Activated CD8-positive, alpha-beta memory T cell treated with anti-CD3 and anti-CD28 coated beads, Interleukin-2, amount 50 U/mL, for 24 hours (primary cell): ENCODE data around the gene DLGAP1.

Experiments used
- DNase-seq: peaks from one replicate; pipeline ENCODE4 v3.0.0-alpha.2; 2020; ENCODE audit errors: extremely low read depth

The DLGAP1 gene

GRCh38 chr18:3935305-3935704 lies 519.8 kb downstream of the DLGAP1 start:
- DNase-seq: no peak

GRCh38 chr18:3932276-3932675 lies 522.8 kb downstream of the DLGAP1 start:
- DNase-seq: no peak

DNA sequence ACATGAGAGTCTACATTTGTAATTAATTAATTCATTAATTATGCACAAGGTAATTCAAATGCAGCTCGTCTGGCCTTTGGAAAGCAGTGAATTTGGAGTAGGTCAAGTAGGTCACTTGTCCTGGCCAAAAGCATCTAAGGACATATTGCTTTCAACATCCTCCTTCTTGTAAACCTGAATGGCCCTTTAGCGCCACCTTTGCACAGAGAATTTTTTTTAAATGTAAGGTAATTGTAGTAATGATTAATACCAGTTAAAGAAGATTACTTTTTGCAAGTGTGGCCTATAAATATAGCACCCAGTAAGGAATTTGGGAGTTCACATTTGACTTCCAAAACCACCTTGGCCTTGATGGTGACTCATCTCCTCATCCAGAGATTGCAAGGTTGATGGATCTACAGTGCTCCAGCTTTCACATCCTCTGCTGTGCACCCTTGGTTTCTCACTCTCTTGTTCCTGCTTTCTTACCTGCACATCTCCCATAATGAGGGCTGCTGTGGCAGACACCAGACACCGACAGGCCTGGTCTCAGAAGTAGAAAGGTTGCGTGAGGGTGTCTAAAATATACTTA lies 523.5 kb downstream of the DLGAP1 start:
- no peak for DNase-seq

GRCh38 chr18:3931013-3931315 lies 524.1 kb downstream of the DLGAP1 start:
- no peak for DNase-seq

DNA sequence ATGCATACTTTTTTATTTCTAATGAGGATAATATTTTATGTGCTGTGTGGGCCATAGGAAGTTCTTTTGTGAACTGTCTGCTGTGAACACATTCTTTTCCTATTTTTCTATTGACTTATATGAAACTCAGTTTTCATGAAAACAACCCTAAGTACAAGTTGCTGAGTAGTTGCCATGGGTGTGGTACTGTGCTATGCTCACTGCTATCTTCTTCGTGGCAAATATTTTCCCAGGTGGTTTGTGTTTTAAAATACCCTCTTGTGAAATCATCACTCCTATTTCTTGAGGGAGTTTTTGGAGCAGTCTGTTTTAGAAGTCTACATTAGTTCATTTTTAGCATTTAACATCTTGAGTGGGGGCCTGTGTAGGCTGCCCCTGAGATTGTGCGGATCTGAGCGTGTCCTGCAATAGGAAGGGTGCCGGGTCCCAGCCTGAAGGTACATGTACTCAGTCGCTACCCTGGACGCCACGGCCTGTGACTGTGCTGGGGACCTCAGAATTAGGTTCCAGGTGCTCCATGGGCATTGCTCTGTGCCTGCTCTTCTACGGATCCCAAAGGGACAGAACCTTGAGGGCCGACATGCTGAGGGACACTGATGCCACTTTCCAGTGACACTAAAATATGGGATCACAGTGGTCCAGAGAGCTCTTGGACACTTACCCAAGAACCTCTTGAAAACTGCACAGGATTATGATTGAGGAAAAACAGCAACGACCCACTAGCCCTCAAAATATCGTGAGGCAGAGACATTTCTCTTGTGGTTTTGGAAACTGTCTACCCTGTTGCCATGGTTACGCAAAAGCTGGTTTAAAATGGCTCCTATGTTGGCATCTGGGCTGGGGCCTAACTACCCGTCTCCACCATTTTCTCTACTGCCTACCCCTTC lies 524.7 kb downstream of the DLGAP1 start:
- no peak for DNase-seq

- DNase-seq: no peak
Measured at GRCh38 chr18:3924455-3924854, 530.7 kb downstream of the DLGAP1 start.

GRCh38 chr18:3923750-3924149 lies 531.4 kb downstream of the DLGAP1 start:
- DNase-seq: no peak

DNA sequence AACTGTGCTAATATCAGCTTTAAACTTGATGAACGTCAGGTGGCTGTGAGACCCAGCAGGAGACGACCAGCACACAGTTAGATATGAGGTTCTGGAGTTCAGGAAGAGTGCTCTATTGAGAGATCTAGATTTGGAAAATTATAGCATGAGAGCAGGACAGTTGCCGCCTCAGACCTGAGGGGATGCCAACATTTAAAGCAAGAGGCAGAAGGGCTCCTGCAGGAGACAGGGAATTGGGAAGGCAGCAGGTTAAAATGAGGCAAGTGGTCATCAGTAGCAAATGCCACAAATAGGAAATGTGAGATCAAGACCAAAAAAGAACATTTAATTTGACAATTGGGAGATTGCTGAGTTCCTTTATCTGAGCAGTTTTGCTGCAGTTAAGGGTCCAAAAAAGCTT lies 533.3 kb downstream of the DLGAP1 start:
- no peak for DNase-seq

DNA sequence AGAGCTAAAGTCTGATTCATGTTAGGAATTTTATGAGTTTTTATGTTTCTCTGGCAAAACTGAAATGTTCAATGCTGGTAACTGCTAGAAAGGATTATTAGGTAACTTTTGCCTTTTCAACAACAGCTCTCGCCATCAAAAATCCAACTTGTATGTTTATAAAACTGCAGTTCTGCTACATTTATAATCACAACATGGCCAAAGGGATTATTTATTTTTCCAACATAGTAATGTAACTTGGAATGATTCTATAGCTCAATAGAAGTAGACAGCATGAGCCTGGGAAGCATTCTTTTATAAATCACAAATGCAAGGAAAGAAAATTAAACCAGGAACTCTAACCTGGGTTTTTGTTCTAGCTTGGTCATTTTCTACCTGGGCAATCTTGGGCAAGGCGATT lies 534.3 kb downstream of the DLGAP1 start:
- DNase-seq: no peak

DNA sequence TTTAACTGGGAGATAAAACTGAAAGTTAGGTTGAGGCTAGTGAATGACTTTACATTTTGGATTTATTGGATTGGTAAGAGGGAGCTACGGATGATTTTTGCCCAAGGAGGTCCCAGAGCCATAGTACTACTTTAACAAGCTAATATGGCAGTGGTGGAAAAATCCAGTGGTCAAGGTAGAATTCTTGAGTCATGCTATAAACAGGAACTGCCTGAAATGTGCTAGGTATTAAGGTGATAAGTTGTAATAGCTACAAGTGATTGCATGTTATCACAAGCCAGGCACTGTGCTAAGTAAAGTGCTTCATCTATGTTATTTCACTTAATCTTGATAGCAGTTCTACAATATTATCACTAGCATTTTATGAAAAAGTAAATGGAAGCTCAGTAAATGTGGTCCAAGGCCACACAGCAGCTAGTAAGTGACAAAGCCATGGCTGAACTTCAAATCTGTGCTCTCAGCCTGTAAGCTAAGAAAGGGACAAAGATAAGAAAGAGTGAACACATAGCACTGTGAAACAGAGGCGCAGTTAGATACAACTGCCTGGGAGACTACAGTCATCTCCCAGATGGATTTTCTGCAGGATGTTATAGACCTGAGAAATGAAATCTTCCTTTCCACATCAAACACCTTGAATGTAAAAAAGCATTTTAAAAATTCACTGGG lies 535.6 kb downstream of the DLGAP1 start:
- DNase-seq: no peak

GRCh38 chr18:3916082-3916481 lies 539.0 kb downstream of the DLGAP1 start:
- DNase-seq: no peak

- DNase-seq: no peak
Measured at GRCh38 chr18:3914833-3915610, 540.1 kb downstream of the DLGAP1 start.

DNA sequence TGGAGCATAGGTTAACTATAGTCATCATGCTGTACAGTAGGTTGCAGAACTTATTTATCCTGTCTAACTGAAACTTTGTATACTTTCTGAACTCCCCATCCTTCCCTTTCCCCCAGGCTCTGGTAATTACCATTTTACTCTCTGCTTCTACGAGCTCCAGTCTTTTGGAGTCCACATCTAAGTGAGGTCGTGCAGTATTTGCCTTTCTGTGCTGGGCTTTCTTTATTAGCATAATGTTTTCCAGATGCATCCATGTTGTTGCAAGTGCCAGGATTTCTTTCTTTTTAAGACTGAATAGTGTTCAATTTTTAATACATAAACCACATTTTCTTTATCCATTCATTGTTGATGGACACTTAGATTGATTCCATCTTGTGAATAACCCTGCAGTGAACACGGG lies 541.0 kb downstream of the DLGAP1 start:
- DNase-seq: no peak

DNA sequence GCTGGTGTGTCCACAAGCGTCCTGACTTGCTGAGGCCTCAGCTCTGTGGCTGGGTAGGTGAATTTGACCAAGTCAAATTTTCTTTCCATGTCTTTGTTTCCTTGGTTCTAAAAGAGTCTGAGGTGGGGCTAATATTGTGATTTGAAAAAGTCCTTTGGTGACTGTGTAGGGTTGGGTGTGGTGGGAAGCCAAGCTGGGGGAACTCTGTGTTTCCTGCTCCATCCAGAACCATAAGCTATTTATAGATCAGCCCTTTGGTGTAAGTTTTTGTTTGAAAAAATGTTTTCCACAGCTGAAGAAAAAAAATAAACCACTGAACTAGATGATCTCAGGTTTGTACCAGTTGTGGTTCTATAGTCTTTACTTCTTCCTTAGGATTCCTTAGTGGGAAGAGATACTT lies 542.4 kb downstream of the DLGAP1 start:
- no peak for DNase-seq

DNA sequence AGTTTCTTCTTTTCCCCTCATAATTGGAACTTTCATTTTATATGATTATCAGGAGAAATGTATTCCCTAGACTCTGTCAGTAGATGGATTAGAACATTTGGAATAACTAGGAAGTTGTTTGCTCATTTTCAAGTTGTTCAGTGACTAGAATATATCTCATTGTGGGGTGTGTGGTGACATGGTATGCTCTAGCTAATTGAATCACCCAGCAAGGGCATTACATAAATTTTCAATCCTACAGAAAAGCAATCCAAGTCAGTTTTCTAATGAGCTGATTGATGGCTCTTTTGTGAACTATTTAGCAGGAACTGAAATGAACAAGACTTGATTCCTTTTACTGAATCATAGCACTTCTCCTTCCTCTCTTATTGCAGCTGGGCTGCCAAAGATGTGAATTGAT lies 543.7 kb downstream of the DLGAP1 start:
- no peak for DNase-seq

GRCh38 chr18:3910512-3910911 lies 544.6 kb downstream of the DLGAP1 start:
- no peak for DNase-seq

- no peak for DNase-seq
Measured at GRCh38 chr18:3907955-3908354, 547.2 kb downstream of the DLGAP1 start.

DNA sequence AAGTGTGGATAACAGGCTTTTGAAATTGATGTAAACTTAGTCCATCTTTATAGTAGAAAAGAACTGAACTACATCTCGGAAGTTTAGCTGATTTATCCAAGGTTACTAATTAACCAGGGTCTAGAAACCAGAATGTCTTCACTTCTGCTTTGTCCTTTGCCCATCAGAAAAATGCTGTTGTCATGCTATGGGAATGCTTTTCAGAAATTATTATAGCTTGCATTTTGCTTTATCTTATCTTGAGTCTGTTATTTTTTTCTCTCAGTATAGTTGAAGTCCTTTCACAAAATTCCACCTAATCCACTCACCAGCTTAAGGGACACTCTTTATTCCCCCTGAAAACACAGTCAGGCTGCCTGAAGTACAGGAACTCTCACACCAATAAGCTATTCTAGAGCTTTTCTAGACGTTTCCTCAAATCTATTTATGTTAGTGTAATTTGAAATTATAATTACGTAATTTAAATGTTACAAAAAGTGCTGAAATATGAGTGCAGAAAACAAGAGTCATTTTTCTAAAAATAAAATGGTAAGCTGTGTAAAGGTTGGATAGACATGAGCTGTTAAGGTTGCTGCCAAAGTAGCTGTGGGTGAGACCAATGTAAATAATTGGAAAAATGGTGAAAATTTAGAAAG lies 548.9 kb downstream of the DLGAP1 start:
- DNase-seq: no peak

DNA sequence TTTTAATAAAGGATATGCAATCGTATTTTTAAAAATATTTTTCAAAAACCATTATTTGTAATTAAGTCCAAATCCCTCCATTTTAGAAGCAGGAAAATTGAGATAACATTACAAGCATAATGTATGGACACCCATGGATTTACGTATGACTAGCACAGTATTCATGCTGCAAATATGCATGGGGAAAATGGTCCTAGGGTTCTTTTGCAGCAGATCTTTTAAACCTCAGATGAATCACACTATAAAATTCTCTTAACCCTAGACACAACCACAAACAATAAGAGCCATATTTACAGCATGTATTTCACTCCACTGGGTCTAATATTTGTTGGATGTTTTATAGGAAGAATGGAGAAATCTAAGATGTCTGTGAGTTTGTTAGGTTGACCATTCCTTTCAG lies 551.8 kb downstream of the DLGAP1 start:
- DNase-seq: no peak

GRCh38 chr18:3902676-3903075 lies 552.4 kb downstream of the DLGAP1 start:
- DNase-seq: no peak

DNA sequence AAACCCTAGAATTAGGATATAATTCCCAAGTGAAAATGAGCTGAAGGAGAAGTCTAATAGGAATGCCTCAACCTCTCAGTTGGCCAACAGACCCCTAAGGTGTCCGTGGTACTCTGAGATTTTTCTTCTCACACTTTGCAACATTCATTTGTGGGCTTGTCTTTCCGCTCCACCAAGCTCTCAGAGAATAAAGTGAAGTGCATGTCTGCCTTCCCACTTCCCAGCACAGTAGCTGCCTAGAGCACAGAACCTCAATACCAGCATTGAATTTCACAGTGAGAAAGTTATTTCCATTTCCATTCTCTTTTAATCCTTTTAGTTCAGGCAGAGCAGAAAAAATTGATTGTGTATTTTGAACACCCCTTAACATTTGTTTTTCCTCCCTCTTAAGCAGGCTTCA lies 553.3 kb downstream of the DLGAP1 start:
- DNase-seq: no peak

DNA sequence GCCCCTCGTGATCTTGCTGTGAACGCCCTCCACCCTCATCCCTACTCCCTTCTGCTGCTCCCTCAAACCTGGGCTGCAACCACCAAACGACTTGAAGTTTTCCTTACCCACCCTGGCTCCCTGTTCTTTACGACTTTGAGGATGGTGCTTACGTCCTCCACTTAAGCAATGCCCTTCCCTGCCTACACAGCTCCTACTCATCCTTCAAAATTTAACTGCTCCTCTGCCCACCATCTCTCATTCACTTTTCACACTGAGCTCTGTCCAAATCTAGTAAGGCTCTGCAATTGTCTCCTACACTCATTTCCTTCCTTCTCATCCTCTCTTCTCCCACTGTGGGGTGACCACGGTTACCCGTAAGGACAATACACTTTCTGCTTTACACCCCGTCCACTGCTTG lies 554.1 kb downstream of the DLGAP1 start:
- DNase-seq: no peak
